T-helper 1 cell (primary cell): ENCODE data around the gene GTF3A.

Source experiments
- DNase-seq, 5 donors: peaks; one replicate each; pipeline ENCODE4 v3.0.0-alpha.2; 2012 to 2020

Gene GTF3A

GRCh38 chr13:27405546-27406134 is 18.8 kb upstream of the GTF3A start:
- DNase-seq: no peak

DNA sequence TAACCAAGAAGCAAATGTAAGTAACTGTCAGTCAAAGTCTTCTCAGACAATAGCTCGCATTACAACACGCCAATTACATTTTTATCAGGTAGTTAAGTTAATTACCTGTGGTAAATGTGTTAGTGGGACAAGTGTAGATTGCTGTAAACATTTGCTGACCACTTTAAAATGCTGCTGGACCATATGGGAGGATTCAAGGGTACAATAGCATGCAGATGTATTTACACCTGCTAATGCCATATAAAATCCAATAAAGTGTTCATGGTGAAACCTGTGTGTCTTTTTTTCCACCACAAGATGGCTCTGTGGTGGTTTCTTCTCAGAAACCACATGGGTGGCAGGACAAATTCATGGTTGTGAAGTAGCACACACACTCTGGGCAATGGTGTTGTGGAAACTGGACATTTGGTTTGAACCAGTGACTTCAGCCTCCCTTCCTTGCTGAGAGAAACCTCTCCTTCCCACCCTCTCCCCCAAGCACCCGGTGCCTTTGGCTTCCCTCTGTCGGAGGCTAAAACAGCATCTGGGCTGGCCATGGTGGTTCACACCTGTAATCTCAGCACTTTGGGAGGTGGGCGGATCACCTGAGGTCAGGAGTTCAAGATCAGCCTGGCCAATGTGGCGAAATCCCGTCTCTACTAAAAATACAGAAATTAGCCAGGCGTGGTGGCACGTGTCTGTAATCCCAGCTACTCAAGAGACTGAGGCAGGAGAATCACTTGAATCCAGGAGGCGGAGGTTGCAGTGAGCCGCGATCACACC is 18.1 kb upstream of the GTF3A start:
- DNase-seq: peak in 2 of 5 donors; percentile 23 to 59

DNA sequence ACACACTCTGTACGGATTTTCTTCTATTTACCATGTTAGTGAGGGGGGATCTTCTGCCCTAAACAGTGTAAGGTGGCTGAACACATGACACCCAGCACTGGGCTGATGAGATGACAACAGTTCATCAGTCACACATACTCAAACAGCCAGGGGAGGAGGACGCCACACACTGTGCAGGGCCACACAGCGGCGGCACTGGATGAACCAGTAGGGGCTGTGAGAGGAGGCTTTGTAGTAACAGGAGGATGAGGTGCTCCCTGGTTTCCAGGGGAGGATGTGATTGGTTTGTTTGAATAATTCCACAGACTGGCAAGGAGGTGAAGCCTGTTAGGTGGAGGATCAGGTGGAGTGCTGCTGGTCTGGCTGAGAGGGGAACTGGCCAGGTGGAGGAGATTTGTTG is 16.3 kb upstream of the GTF3A start:
- no peak for DNase-seq

DNA sequence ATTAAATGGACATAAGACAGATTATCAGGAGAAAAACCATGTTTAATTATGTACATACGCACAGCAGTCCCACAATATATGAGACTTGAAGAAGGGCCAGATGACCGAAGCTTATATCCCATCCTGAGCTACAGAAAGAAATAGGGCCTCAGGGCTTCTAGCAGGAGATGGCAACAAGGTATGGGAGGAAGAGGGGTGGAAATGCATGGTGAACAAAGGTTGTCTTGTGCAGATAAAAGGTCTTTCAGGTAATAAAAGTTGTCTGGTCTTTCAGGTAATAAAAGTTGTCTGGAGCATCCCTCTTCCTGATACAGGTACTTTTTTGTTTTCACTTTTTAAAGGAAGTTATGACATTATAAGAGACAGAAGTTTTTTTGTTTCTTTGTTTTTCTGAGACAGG is 15.4 kb upstream of the GTF3A start:
- DNase-seq: no peak

- DNase-seq: no peak
These were observed 13.1 kb upstream of the GTF3A start for GRCh38 chr13:27411341-27411740.

- DNase-seq: no peak
These were observed 9.3 kb upstream of the GTF3A start for GRCh38 chr13:27415116-27415515.

DNA sequence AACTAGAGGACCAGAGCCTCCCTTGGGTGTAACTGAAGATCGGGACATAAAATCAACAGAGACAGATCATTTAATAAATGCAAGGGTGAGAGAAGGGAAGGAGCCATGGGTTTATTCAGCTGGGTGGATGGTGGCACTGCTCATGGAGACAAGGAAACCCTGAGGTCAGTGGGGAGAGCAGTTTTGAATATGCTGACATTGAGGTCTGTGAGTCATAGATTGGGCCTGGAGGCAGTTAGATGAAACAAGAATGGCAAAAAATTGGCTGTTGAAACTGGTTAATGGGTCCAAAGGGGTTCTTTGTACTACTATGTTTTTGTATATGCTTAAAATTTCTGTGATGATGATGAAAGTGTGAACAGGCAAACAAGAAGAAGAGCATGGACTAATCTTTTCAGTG is 5.1 kb upstream of the GTF3A start:
- no peak for DNase-seq

DNA sequence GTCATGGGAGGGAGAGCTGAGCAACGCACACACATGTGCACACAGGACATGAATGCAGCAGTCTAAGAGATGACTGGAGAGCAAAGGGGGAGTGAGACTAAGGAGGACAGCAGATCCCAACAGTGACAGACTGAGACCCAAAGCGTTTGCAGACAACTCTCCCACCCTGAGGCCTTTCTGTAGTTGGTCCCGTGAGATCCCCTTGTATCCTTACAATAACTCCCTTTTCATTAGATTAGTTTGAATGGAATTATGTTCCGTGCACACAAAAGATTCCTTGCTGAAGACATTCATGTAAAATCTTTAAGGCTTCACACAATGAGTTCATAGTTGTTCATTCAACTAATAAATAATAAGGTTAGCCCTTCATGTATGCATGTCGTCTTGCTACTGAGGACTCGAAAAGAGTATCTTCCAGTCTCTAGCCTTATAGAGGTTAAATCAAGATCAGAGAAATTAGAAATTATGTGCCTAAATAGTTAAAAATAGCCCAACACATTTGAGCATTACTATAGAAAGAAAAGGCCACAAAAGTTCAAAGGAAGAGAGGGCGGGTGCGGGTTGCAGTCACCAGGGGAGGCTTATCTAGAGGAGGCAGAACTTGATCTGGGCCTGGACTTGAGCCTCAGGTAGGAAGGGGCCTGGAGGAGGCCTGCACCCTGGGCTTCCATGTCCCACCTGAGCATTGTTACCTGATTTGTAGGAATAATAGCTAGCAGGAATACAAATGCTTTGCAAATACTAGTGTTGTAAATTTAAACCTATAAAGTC is 3.1 kb upstream of the GTF3A start:
- DNase-seq: no peak

GRCh38 chr13:27423333-27423732 is 1.1 kb upstream of the GTF3A start:
- no peak for DNase-seq

DNA sequence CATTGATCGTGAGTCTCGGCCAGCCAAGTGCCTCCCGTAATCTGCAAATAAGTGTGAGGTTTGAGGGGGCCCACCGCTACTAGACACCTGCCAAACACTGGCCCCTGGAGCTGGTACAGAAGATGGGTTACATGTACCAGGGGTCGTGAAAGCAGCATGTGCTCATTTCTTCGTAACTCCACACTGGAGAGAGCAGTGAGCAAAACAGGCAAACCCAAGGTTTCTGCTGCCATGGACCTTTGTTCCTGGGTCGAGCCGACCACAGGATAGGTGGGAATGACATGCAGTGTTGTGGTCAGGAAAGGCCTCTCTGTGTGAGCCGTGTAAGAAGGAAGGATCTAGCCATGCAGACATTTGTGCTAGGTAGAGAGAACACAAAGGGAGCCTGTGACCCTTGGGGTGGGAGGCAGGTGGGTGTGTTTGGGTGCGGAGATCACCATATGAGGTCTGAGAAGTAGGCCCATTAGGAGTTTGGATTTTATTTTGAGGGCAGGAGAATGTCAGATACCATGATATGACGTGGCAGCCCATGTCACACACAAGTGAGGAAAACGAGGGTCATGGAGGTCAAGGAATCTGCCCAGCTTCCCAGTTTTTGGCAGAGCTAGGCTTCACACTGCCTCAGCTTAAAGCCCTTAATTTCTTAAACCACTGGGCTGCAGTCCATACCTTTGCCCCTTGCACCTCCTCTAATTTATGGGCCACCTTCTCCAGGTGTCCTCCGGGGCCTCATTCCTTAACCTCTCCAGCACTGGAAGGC is 919 bp downstream of the GTF3A start:
- peak in 1 of 5 donors; percentile 23 for DNase-seq

DNA sequence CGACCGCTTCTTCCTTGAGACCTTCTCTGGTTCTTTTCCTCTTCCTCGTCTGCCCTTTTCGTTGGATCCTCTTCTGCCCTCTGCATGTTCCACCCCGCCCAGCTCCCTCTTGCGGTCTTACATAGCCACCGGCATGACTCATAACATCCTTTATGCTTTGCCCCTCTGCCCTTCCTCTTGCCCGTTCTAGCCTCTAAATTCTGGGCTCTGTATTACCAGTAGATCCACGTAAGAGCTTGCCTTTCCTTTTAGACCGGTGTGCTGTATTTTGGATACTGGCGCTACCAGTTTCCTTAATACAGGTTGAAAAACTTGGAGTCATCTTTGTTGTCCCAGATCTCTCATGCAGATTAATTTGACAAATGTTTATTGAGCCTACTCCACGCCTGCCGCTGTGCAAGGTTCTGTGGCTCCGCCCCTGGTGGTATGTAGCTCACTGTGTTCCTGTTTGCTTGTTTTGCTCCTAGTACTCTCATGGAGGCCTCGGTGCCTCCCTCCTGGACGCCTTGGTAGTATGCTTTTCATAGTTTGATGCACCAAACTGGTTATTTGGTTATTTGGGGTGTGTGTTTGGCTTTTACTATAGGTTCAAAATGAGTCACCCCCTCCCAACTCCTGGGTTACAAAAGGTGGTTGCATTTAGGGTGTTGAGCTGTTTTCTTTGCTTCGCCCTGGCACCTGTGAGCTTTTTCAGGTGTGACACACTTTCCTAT is 1.7 kb downstream of the GTF3A start:
- DNase-seq: peak; percentile 54 to 89 (median 67)

GRCh38 chr13:27427641-27428040 is 3.2 kb downstream of the GTF3A start:
- DNase-seq: no peak

DNA sequence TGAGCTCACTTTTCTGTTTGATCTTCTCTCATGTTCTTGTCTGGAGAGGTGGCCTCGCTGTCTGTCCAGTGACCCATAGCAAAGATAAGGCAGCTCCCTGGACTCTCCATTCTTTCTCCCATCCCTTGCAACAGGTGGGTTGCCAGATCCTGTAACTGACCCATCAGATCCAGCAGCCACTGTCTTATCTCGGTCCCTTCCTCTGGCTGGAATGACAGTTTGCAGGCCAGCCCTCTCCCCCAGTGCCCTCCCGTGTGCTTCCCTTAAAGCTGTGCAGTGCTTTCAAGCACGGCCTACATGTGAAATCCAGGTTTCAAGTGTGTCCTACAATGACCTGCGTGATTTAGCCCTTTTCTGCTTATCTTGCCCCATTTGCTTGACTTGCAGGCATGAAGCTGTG is 3.7 kb downstream of the GTF3A start:
- no peak for DNase-seq

- no peak for DNase-seq
These were observed 7.8 kb downstream of the GTF3A start for GRCh38 chr13:27432180-27432579.

DNA sequence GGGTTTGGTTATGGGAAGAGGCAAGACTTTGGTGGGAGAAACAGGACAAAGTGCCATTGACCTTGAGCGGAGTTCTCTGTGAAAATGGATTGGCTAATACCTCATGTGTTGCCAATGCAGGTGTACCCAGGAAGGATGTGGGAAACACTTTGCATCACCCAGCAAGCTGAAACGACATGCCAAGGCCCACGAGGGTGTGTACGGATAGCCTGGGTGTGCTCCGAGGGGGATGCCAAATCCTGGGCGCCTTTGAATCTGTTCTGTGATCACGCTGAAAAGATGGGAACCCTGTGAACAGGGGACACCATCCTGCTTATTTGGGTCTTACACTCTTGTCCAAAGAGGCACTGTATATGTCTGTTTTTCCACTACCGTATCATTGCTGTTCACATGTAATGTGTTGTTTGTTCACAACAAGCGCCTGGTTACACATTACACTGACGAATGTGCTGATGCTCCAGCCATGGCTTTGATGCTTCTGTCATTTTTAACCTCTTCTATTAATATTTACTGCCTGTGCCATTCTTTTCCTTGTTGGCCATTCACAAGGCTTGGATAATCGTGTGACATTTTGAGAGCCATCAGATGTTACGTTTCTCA is 8.3 kb downstream of the GTF3A start:
- DNase-seq: no peak

DNA sequence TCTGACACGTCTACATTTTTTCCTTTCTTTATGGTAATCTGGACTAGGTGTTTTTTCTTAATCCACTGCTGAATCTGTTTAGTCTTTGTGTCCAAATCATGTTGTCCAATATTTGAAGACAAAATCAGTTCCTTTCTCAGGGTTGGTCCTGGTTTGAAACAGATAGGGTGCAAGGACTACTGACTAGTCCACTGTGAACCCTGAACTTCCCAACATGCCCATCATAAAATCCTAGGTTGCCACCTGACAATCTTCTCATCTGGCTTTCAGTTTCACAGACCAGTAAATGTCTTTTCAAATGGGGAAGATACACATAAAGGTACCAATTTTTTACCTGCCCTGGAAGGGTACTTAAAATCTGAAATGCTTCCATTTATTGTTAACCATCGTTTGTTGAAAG is 12.7 kb downstream of the GTF3A start:
- no peak for DNase-seq

DNA sequence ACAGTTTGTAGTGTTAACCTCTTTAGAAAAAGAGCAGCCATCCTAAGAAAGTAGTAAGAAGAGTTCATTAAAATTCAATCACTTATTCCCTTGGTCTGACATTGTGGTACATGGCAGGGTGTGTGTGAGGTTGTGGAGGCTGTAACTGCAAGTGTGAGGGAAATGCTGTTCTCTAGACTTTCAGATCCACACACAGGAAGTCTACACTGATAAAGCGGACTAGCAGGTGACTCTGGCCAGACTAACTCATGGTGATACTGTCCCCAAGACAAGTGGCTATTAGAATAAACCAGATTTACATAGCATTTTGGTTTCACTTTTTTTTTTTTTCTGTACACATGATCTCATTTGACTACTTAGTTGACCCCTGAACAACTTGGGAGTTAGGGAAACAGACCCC is 16.0 kb downstream of the GTF3A start:
- DNase-seq: no peak

- DNase-seq: peak in 2 of 5 donors; percentile 21 to 28
These were observed 17.7 kb downstream of the GTF3A start for GRCh38 chr13:27442071-27442647.

DNA sequence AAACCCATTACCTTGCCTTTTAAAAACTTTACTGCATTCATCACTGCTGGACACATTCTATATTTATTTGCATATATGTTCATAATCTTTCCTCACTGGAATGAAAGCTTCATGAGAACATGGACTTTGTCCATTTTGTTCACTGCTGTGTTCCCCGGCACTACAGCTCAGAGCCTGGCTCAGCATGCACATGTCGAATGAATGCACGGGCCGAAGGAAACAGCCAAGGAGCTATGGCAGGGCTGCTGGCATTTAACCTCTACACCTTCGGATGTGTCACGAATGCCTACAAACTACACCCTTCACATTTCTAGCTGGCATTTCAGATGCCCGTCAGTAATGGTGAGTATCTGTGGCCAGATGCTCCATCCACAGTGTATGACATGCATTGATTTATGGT is 18.4 kb downstream of the GTF3A start:
- DNase-seq: no peak

GRCh38 chr13:27446986-27447583 is 22.7 kb downstream of the GTF3A start:
- peak in 1 of 5 donors; percentile 74 for DNase-seq

DNA sequence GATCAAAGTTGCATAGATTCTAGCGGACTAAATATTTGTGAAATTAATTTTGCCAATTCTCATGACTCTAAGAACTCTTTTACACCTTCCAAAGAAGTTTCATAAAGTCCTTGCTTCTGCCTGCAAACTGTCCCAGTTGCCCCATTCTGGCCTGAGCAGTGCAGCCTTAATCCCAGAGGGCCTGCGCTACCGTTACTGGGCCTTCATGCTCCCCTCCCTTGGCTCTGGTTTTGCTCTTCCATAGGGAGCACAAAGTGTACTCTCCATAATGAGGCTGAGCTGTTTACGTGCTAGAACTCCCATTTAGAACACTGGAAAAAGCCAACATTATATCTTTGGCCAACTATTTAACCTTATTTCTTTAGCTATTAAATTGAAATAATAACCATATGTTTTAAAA is 23.9 kb downstream of the GTF3A start:
- DNase-seq: no peak
